Colonic mucosa (tissue), 4 donors: ENCODE measurements around the gene PCNX2. TPM values are rescaled to one million over a fixed set of nuclear protein-coding genes. Genes with fewer than 3 reads are reported as not detected.

Source experiments
- DNase-seq: peaks from one replicate; pipeline ENCODE4 v3.0.0-alpha.2; 2020
- H3K27ac ChIP-seq: fragments of 200-600 bp; one replicate; pipeline ENCODE4 v1.8.0; 2021
- H3K27me3 ChIP-seq: fragments of 200-600 bp; one replicate; pipeline ENCODE4 v1.8.0; 2021
- H3K36me3 ChIP-seq: fragments of 200-600 bp; one replicate; pipeline ENCODE4 v1.8.0; 2021
- H3K4me1 ChIP-seq: fragments of 200-600 bp; one replicate; pipeline ENCODE4 v1.8.0; 2021; ENCODE audit warnings: mild to moderate bottlenecking
- H3K4me3 ChIP-seq: fragments of 200-600 bp; one replicate; pipeline ENCODE4 v1.8.0; 2021
- H3K9ac ChIP-seq, 2 donors: one replicate each; pipeline ENCODE4 v1.7.0; 2013; ENCODE audit warnings: control low read depth in 2 of 2, low read depth in 2 of 2, low read length in 2 of 2
- H3K9me3 ChIP-seq: fragments of 200-600 bp; one replicate; pipeline ENCODE4 v1.8.0; 2021
- intact Hi-C: fragments of 100-400 bp; cut with DNase I; formaldehyde crosslinking; loops from one replicate; pipeline ENCODE4 v1.14.1; 2022
- total RNA-seq, 2 donors: library from RNA; stranded (reverse); fragmentation: NEBNext Ultra II Directional in 1 of 2; extraction: Animal tissue kit (Norgen Biotek cat#: 25700) in 1 of 2; gene quantifications; one replicate each; pipeline ENCODE4 v1.2.1, GENCODE V29; 2021
- TF ChIP-seq, protein P1 (sequence below): fragments of 200-600 bp; IDR thresholded peaks from one replicate; pipeline ENCODE4 v1.8.0; 2022; ENCODE audit warnings: antibody characterized with exemption, mild to moderate bottlenecking
- donor health status: healthy.
- donor health status: DM: no; HTN: no; CAD: no.
- donor health status: DM: no; HTN: no; CAD: no.

PCNX2 gene
- total RNA-seq, 2 donors from 2014 or later: 5.4 to 6.7 TPM

DNA sequence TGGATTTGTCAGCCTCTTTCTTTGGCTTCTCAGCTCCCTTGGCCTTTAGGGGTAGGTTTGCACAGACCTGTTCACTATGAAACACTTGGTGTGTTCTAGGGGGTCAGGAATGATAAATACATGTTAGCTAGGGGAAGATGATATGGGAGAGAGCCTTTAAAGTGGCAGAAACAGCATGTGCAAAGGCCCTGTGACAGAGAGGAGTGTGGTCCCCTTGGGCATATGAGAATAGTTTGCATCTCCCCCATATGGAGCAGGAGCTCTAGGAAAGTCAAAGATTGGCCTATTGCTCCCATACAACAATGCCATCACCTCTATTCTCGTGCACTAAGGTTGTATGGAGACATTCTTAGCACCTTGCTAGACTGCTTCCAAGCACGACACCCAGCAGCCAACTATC, 355.8 kb downstream of the PCNX2 start:
- H3K9me3 ChIP-seq: no peaks in the 10 kb centered on the region
- H3K27me3 ChIP-seq: no peaks in the 10 kb centered on the region
- no peak overlapping the region for H3K4me3 ChIP-seq
- intact Hi-C loops: no loop called here
- no peaks in the 10 kb centered on the region for H3K36me3 ChIP-seq
- no peak overlapping the region for H3K9ac ChIP-seq
- no peak for DNase-seq
- H3K27ac ChIP-seq: no peak overlapping the region
- H3K4me1 ChIP-seq: no peaks in the 10 kb centered on the region
- TF ChIP-seq, protein P1, sequence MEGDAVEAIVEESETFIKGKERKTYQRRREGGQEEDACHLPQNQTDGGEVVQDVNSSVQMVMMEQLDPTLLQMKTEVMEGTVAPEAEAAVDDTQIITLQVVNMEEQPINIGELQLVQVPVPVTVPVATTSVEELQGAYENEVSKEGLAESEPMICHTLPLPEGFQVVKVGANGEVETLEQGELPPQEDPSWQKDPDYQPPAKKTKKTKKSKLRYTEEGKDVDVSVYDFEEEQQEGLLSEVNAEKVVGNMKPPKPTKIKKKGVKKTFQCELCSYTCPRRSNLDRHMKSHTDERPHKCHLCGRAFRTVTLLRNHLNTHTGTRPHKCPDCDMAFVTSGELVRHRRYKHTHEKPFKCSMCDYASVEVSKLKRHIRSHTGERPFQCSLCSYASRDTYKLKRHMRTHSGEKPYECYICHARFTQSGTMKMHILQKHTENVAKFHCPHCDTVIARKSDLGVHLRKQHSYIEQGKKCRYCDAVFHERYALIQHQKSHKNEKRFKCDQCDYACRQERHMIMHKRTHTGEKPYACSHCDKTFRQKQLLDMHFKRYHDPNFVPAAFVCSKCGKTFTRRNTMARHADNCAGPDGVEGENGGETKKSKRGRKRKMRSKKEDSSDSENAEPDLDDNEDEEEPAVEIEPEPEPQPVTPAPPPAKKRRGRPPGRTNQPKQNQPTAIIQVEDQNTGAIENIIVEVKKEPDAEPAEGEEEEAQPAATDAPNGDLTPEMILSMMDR: no peak

GRCh38 chr1:232938926-232939325, 356.6 kb downstream of the PCNX2 start:
- Histone ChIP-seq H3K4me3 (no peak overlapping the region), H3K9ac (no peak overlapping the region), H3K27me3 (no peaks in the 10 kb centered on the region), H3K36me3 (no peaks in the 10 kb centered on the region), H3K27ac (no peak overlapping the region), H3K4me1 (no peaks in the 10 kb centered on the region), H3K9me3 (no peaks in the 10 kb centered on the region)
- DNase-seq: no peak
- TF ChIP-seq, protein P1: no peak
- intact Hi-C loops: no loop called here

- intact Hi-C loops: no loop called here
- H3K4me3 ChIP-seq: no peak overlapping the region
- H3K36me3 ChIP-seq: no peaks in the 10 kb centered on the region
- H3K9me3 ChIP-seq: no peaks in the 10 kb centered on the region
- no peaks in the 10 kb centered on the region for H3K27me3 ChIP-seq
- H3K4me1 ChIP-seq: no peaks in the 10 kb centered on the region
- TF ChIP-seq, protein P1: no peak
- DNase-seq: no peak
- H3K9ac ChIP-seq: no peak overlapping the region
- no peak overlapping the region for H3K27ac ChIP-seq
These were observed 357.7 kb downstream of the PCNX2 start for GRCh38 chr1:232937741-232938375.

DNA sequence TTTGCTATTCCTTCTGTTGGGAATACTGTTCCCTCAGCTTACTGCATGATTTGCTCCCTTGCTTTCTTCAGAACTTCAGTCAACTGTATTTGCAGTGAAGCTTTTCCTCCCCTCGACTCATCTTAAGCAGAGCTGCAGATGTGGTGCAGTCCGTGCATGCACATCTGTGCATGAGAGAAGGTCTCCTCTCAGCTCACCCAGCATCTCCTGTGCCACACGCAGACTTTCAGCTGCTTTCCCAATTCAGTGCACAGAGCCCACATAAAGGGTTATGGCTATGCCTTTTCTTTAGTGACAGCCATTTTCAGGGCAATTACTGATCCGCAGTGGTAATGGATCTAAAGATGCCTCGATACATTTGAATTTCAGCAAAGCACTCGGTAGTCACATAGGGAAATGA, 358.6 kb downstream of the PCNX2 start:
- no peaks in the 10 kb centered on the region for H3K27me3 ChIP-seq
- H3K9me3 ChIP-seq: no peaks in the 10 kb centered on the region
- H3K4me3 ChIP-seq: no peak overlapping the region
- TF ChIP-seq, protein P1: no peak
- intact Hi-C loops: no loop called here
- no peaks in the 10 kb centered on the region for H3K4me1 ChIP-seq
- no peak overlapping the region for H3K27ac ChIP-seq
- no peaks in the 10 kb centered on the region for H3K36me3 ChIP-seq
- H3K9ac ChIP-seq: no peak overlapping the region
- no peak for DNase-seq

Other genes with a start within 250 kb of the PCNX2 start
- 10 to 100 TPM; 16.4 to 20.5 TPM for gene MAP3K21, start 32.0 kb upstream of the PCNX2 start, total RNA-seq